22Rv1 (cell line): ENCODE data around the gene ENPP1.

Experiments used
- H3K27ac ChIP-seq: fragments of 450-650 bp; 2 replicates; pipeline ENCODE4 v1.5.1; 2017
- CTCF ChIP-seq: fragments of 450-650 bp; IDR thresholded peaks from 2 replicates; pipeline ENCODE4 v1.5.1; 2017; ENCODE audit warnings: mild to moderate bottlenecking
- ZFX ChIP-seq: fragments of 450-650 bp; IDR thresholded peaks from 2 replicates; pipeline ENCODE4 v1.6.1; 2017; ENCODE audit warnings: antibody characterized with exemption, borderline replicate concordance

The ENPP1 gene

DNA sequence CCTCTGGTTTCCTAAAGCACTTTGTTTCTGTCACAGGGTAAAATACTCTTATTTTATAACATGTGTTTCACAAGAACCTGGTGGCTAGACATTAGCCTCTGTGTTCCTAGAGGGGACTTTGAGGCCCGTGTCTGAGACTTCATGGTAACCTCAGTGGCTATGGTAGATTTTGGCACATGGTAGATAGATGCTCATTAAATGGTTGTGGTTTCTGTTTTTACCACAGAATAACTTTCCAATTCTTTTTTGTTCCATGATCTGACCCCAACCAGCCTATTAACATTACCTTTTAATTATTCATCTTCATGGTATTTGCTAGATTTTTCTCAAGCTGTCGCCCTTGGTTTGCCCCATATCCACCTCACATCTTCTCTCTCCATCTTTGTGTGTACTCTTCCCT, 109.0 kb downstream of the ENPP1 start:
- no peak for TF ChIP-seq ZFX
- TF ChIP-seq CTCF, result no peak

DNA sequence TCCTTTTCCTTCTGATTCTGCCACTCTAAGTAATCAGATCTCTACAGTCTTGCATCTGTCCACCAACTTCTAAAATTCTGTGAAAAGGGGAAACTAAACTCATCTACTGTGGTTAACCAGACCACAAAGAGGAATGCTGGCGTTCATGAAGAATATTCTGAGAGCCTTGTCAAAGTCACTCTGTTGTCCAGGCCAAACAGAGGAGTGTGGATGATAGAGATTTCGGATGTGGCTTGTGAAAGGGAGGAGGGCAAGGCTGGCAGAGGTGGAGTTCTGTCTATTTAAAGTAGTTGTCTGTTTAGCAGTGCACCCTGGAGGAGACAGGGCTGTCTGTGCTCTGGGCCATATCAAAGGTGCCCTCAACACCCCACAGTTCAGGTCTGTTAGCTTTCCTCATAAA, 109.5 kb downstream of the ENPP1 start:
- TF ChIP-seq ZFX (no peak), CTCF (no peak)
- H3K27ac ChIP-seq, result no peak overlapping the region

More for the DNA sequence above, 109.0 kb downstream of the ENPP1 start:
- no peak overlapping the region for H3K27ac ChIP-seq

DNA sequence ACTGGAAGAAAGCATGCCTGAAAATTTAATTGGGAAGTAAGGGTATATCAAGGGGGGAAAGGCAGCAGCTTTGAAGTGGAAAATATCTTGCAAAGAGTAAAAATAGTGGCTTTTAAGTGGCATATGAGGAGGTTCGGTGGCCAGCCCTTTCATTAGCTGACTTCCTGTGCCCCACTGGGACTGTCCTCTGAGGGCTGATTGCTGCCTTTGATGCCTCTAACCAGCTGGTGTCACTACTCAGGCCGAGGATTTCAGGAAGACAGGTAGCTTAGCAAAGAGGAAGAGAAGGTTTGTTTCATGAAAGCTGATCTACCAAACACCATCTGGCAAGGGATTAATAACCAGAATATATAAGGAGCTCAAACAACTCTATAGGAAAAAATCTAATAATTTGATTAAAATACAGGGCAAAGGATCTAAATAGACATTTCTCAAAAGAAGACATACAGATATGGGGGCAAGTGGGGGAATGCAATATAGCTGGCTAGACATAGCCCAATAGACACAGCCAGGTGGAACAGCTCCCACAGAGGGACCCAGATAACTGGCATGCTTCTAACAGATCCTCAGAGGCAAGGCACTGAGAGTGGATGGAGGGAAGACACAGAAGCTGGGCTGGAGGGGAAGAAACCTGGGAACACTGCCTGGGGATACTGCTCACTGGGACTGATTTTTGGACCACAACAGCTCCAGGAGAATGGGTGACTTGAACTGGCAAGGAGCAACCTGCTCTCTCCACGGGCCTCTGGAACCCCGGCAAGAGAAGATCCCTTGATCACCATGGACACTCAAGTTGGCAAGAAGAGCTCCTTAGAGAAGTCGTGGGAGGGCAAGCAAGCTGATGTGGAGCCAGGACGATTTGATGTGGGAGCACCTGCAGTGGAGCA, 110.2 kb downstream of the ENPP1 start:
- H3K27ac ChIP-seq, result no peak overlapping the region
- TF ChIP-seq CTCF (no peak), ZFX (no peak)

DNA sequence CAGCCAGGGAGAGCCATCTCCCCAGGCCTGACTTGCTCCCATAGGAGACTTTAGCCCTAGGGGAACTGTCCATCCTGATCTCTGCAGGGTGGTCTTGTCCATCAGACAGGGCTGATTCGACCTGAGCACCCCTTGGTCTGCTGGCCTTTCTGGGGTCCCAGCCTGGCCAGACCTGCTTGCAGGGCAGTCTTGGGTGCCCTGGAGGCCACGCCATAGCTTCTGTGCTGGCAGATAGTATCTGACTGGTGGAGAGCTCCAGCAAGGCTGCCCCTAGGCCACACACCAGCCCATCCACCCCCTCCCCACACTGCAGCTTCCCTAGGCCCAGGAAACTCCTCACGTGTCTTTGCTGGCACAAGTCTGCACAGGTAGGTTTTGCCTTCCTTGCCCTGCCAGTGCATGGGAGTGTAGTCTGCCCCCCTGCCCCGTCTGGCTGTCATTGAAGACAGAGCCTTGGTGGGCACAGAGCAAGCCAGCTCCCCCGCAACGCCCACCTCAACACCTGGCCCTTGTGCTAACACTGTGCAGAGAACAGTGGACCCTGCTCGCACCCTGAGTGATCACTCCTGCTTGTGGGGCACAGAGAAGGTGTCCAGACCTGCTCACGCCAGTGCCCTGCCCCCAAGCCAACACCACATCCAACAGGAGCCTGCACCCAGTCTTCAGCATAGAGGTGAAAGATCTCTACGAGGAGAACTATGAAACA, 111.0 kb downstream of the ENPP1 start:
- no peak overlapping the region for H3K27ac ChIP-seq
- TF ChIP-seq CTCF, result no peak
- TF ChIP-seq ZFX, result no peak

GRCh38 chr6:131920656-131921055, 112.8 kb downstream of the ENPP1 start:
- no peak overlapping the region for H3K27ac ChIP-seq

GRCh38 chr6:131923356-131923755, 115.5 kb downstream of the ENPP1 start:
- peak; percentile 84 for TF ChIP-seq CTCF
- TF ChIP-seq ZFX, result no peak
- H3K27ac ChIP-seq, result no peak overlapping the region

More at GRCh38 chr6:131920656-131921055, 112.8 kb downstream of the ENPP1 start:
- no peak for TF ChIP-seq CTCF
- TF ChIP-seq ZFX, result no peak

DNA sequence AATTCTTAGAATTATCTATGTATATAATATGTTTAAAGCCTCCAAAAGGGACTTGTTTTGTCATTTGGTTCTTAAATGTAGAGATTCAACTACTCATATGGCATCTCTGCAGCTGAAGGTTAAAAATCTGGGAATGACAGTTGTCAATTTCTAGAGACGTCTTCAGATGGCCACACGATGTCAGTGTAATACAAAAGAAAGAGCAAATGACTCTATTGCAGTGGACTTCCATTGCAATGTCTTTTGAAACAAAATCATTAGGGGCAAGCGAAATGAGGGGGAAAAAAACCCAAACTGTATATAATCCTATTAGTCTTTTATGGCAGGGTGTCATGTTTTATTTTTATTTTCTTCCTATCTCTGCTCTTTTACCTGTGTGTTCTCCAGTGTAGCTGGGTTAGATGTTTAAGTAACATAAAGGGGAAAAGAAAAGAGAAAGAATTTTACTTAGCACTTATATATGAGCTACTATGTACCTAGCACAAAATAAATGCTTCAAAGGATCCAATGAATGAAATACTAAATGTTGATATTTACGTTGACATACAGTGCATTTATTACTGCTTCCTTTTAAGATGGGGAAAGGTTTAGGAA, 117.2 kb downstream of the ENPP1 start:
- H3K27ac ChIP-seq, result no peak overlapping the region
- TF ChIP-seq CTCF, result peak; percentile 71
- TF ChIP-seq ZFX, result no peak
